B cell (primary cell): ENCODE measurements around the gene PRSS23. TPM values are rescaled to one million over a fixed set of nuclear protein-coding genes. Genes with fewer than 3 reads are reported as not detected.

Source experiments
- ATAC-seq: fragments of 200-7000 bp; cut with Tn5 transposase; one replicate; pipeline ENCODE4 v1.10.0; 2021; ENCODE audit warnings: low read depth, mild to moderate bottlenecking, moderate number of reproducible peaks, moderate library complexity
- CTCF ChIA-PET: fragments of 350-600 bp; sonication (Branson Sonifier 250); formaldehyde crosslinking; loops from one replicate; lab custom pipeline; 2021; ENCODE audit warnings: antibody characterized with exemption, inconsistent platforms; lab: Charles Lee
- POLR2A ChIA-PET: fragments of 350-600 bp; sonication (Branson Sonifier 250); formaldehyde crosslinking; loops from one replicate; lab custom pipeline; 2021; ENCODE audit warnings: antibody characterized with exemption; lab: Charles Lee
- DNase-seq: peaks from one replicate; pipeline ENCODE4 v3.0.0; 2013
- H2AFZ ChIP-seq: 2 replicates; pipeline ENCODE4 v1.6.1; 2012; ENCODE audit warnings: mild to moderate bottlenecking, low read depth, low read length; ENCODE audit not compliant: insufficient read depth, poor library complexity, severe bottlenecking
- H3K27ac ChIP-seq, 2 donors: 1 replicate in 1 of 2; 2 replicates in 1 of 2; pipeline ENCODE4 v1.5.1; 2012 to 2013; ENCODE audit warnings: low read length in 2 of 2, mild to moderate bottlenecking in 2 of 2, moderate library complexity in 1 of 2
- H3K27me3 ChIP-seq, 4 experiments: fragments of 200-600 bp in 1 of 4; sonication (generic) in 1 of 4; replicated peaks in 1 of 4; 1 replicate in 2 of 4; 2 replicates in 2 of 4; pipeline versions ENCODE4 v1.6.1 to v1.7.0; 2013 to 2016; ENCODE audit warnings: low read length in 3 of 4, mild to moderate bottlenecking in 2 of 4, mixed read lengths in 1 of 4, moderate library complexity in 1 of 4; ENCODE audit not compliant: insufficient read depth in 4 of 4, control insufficient read depth in 3 of 4; ENCODE audit errors: control extremely low read depth in 1 of 4
- H3K36me3 ChIP-seq, 2 experiments: replicated peaks in 1 of 2; 1 replicate in 1 of 2; 2 replicates in 1 of 2; pipeline versions ENCODE4 v1.6.1 to v1.7.1; 2013; ENCODE audit warnings: low read length in 1 of 2; ENCODE audit not compliant: insufficient read depth in 2 of 2, control insufficient read depth in 1 of 2; ENCODE audit errors: control extremely low read depth in 1 of 2, extremely low read depth in 1 of 2
- H3K4me1 ChIP-seq, 2 donors: fragments of 200-600 bp in 1 of 2; sonication (generic) in 1 of 2; 1 replicate in 1 of 2; 2 replicates in 1 of 2; pipeline versions ENCODE4 v1.5.1 to v1.6.1; 2013 to 2017; ENCODE audit warnings: low read length in 2 of 2; ENCODE audit not compliant: control insufficient read depth in 2 of 2, insufficient read depth in 2 of 2
- H3K4me2 ChIP-seq: replicated peaks from 2 replicates; pipeline ENCODE3; 2012; ENCODE audit warnings: mild to moderate bottlenecking, low read depth, low read length; ENCODE audit not compliant: poor library complexity, severe bottlenecking
- H3K4me3 ChIP-seq, 5 experiments: fragments of 200-600 bp in 1 of 5; sonication (generic) in 1 of 5; 1 replicate in 3 of 5; 2 replicates in 2 of 5; pipeline versions ENCODE4 v1.5.1 to v1.7.0; 2011 to 2016; ENCODE audit warnings: low read length in 4 of 5, mild to moderate bottlenecking in 4 of 5, low read depth in 2 of 5, control low read depth in 1 of 5, moderate library complexity in 1 of 5; ENCODE audit not compliant: insufficient read depth in 1 of 5; ENCODE audit errors: control extremely low read depth in 1 of 5, extremely low read depth in 1 of 5
- H3K79me2 ChIP-seq: fragments of 200-600 bp; sonication (generic); one replicate; pipeline ENCODE4 v1.6.0; 2016; ENCODE audit warnings: low read length; ENCODE audit not compliant: control insufficient read depth, insufficient read depth
- H3K9ac ChIP-seq: fragments of 200-600 bp; sonication (generic); 2 replicates; pipeline ENCODE4 v1.6.1; 2017; ENCODE audit warnings: mild to moderate bottlenecking, low read length, moderate library complexity
- H3K9me3 ChIP-seq, 3 donors: one replicate each; pipeline versions ENCODE4 v1.6.1 to v1.7.1; 2013; ENCODE audit warnings: low read length in 2 of 3; ENCODE audit not compliant: control insufficient read depth in 2 of 3, insufficient read depth in 1 of 3; ENCODE audit errors: control extremely low read depth in 1 of 3
- H4K20me1 ChIP-seq: 2 replicates; pipeline ENCODE4 v1.6.0; 2012; ENCODE audit warnings: mild to moderate bottlenecking, low read length; ENCODE audit not compliant: insufficient read depth, control insufficient read depth, poor library complexity, severe bottlenecking
- H3K27ac Mint-ChIP-seq: one replicate; pipeline ENCODE4 v1.8.0; 2021; ENCODE audit warnings: mixed read lengths
- H3K27me3 Mint-ChIP-seq: one replicate; pipeline ENCODE4 v1.8.0; 2021; ENCODE audit warnings: mixed read lengths
- H3K4me1 Mint-ChIP-seq: one replicate; pipeline ENCODE4 v1.8.0; 2021; ENCODE audit warnings: mixed read lengths
- H3K4me3 Mint-ChIP-seq: one replicate; pipeline ENCODE4 v1.8.0; 2021; ENCODE audit warnings: mixed read lengths
- H3K9me3 Mint-ChIP-seq: one replicate; pipeline ENCODE4 v1.8.0; 2022; ENCODE audit warnings: mixed read lengths; ENCODE audit not compliant: insufficient read depth
- EZH2 ChIP-seq: IDR thresholded peaks from 2 replicates; pipeline ENCODE4 v1.6.1; 2012; ENCODE audit warnings: borderline replicate concordance, low read depth, mild to moderate bottlenecking, moderate library complexity, low read length; ENCODE audit not compliant: insufficient read depth, poor library complexity, severe bottlenecking
- WGBS: methylation state at CpG from one replicate; pipeline ENCODE4 v1.1.5; 2013; ENCODE audit warnings: missing lambda C conversion rate; ENCODE audit not compliant: insufficient coverage; 5-methylcytosine and 5-hydroxymethylcytosine counted together
- intact Hi-C: fragments of 100-400 bp; cut with micrococcal nuclease; formaldehyde crosslinking; loops from one replicate; pipeline ENCODE4 v1.10.0; 2022
- polyA plus RNA-seq: library from polyadenylated mRNA; depleted of rRNA; stranded (reverse); fragments of >200 nt; gene quantifications from 2 replicates; pipeline ENCODE4 v1.2.3, GENCODE V29; 2012
- total RNA-seq, 2 donors: library from RNA; stranded (reverse); fragments of 120-200 nt in 1 of 2; gene quantifications; 1 replicate in 1 of 2; 2 replicates in 1 of 2; pipeline versions ENCODE4 v1.2.3 to v1.2.4, GENCODE V29; 2013 to 2022
- TF ChIP-seq, protein P1 (sequence below): fragments of 200-600 bp; IDR thresholded peaks from one replicate; pipeline ENCODE4 v1.8.0; 2022; ENCODE audit warnings: antibody characterized with exemption, mild to moderate bottlenecking

Gene PRSS23
- total and polyA plus RNA-seq, 2 donors (not counting 1 experiment from before 2014, with no cell fraction given) = 0.03 TPM; not detected in 1

- CTCF ChIA-PET = no interaction called here
These were observed 16.7 kb upstream of the PRSS23 start for GRCh38 chr11:86783661-86784060.

DNA sequence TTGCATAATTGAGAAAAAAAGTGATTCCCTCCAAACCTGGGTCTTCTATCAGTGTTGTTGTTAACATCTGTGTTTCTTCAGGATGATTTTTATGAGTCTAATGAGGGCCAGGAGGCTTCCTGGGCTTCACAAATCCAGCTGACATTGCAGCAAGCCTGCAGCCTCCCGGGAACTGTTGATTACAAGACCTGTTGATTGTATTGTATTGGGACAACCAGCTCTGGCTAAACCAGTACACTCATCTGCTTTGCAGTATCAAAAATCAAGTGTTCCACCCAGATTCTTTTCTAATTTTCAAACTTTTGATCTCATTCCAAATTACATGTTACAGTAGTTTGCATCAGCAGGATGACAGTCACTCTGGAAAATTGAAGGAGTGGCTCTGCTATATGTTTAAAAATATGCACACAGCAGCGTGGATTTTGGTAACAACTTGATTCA is 16.1 kb upstream of the PRSS23 start:
- peaks cover 0 to 2% (median 0%) of the 10 kb centered on the region in 4 experiments for H3K27me3 ChIP-seq
- H4K20me1 ChIP-seq = no peaks in the 10 kb centered on the region
- ChIA-PET CTCF (no interaction called here), POLR2A (no interaction called here)
- ATAC-seq = no peak
- no CpG with 5 or more reads among the region's 2 CpGs for WGBS
- H3K4me3 Mint-ChIP-seq = no peak overlapping the region
- H3K4me2 ChIP-seq = no peak overlapping the region
- TF ChIP-seq, protein P1, sequence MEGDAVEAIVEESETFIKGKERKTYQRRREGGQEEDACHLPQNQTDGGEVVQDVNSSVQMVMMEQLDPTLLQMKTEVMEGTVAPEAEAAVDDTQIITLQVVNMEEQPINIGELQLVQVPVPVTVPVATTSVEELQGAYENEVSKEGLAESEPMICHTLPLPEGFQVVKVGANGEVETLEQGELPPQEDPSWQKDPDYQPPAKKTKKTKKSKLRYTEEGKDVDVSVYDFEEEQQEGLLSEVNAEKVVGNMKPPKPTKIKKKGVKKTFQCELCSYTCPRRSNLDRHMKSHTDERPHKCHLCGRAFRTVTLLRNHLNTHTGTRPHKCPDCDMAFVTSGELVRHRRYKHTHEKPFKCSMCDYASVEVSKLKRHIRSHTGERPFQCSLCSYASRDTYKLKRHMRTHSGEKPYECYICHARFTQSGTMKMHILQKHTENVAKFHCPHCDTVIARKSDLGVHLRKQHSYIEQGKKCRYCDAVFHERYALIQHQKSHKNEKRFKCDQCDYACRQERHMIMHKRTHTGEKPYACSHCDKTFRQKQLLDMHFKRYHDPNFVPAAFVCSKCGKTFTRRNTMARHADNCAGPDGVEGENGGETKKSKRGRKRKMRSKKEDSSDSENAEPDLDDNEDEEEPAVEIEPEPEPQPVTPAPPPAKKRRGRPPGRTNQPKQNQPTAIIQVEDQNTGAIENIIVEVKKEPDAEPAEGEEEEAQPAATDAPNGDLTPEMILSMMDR = no peak
- no peak for DNase-seq
- no peak overlapping the region for H3K9ac ChIP-seq
- no peak overlapping the region for H2AFZ ChIP-seq
- no peaks in the 10 kb centered on the region for H3K79me2 ChIP-seq
- no peak overlapping the region for H3K4me3 ChIP-seq
- H3K27ac ChIP-seq = no peak overlapping the region
- H3K9me3 ChIP-seq = no peaks in the 10 kb centered on the region
- no peak overlapping the region for H3K27ac Mint-ChIP-seq
- H3K9me3 Mint-ChIP-seq = no peaks in the 10 kb centered on the region
- H3K27me3 Mint-ChIP-seq = peaks cover 15% of the 10 kb centered on the region
- no peaks in the 10 kb centered on the region for H3K4me1 ChIP-seq
- intact Hi-C loops = no loop called here
- H3K36me3 ChIP-seq = no peaks in the 10 kb centered on the region
- no peaks in the 10 kb centered on the region for H3K4me1 Mint-ChIP-seq

More at GRCh38 chr11:86783661-86784060, 16.7 kb upstream of the PRSS23 start:
- POLR2A ChIA-PET = no interaction called here
- no peak for TF ChIP-seq EZH2
- no peaks in the 10 kb centered on the region for H3K9me3 Mint-ChIP-seq
- ATAC-seq = no peak
- no peak overlapping the region for H3K4me3 Mint-ChIP-seq
- peaks cover 17% of the 10 kb centered on the region for H3K27me3 Mint-ChIP-seq
- H3K9ac ChIP-seq = no peak overlapping the region
- H3K27ac Mint-ChIP-seq = no peak overlapping the region
- H3K4me1 Mint-ChIP-seq = no peaks in the 10 kb centered on the region
- no peak for DNase-seq
- H3K4me2 ChIP-seq = no peak overlapping the region
- intact Hi-C loops = no loop called here
- H3K9me3 ChIP-seq = no peaks in the 10 kb centered on the region
- H3K4me1 ChIP-seq = no peaks in the 10 kb centered on the region
- no peak overlapping the region for H3K4me3 ChIP-seq
- no peaks in the 10 kb centered on the region for H3K79me2 ChIP-seq
- peaks cover 0 to 3% (median 0%) of the 10 kb centered on the region in 4 experiments for H3K27me3 ChIP-seq
- H3K27ac ChIP-seq = no peak overlapping the region
- no peaks in the 10 kb centered on the region for H3K36me3 ChIP-seq
- H4K20me1 ChIP-seq = no peaks in the 10 kb centered on the region
- H2AFZ ChIP-seq = no peak overlapping the region
- WGBS = 80% methylated on average over 2 of the region's 2 CpGs
